Activated naive CD4-positive, alpha-beta T cell treated with anti-CD3 and anti-CD28 coated beads, Interleukin-2, amount 10 ng/mL, durations not matched to agents 7 days and 5 days (primary cell): ENCODE measurements around the gene MVK.

Source experiments
- CTCF ChIA-PET: fragments of 350-600 bp; sonication (Branson Sonifier 250); formaldehyde crosslinking; loops from one replicate; lab custom pipeline; 2021; ENCODE audit warnings: antibody characterized with exemption; lab: Charles Lee
- DNase-seq: peaks from one replicate; pipeline ENCODE4 v3.0.0-alpha.2; 2020
- H3K27ac Mint-ChIP-seq: one replicate; pipeline ENCODE4 v1.8.0; 2021; ENCODE audit warnings: mild to moderate bottlenecking, moderate library complexity, mixed read lengths
- H3K27me3 Mint-ChIP-seq: one replicate; pipeline ENCODE4 v1.8.0; 2021; ENCODE audit warnings: mild to moderate bottlenecking, mixed read lengths
- H3K36me3 Mint-ChIP-seq: one replicate; pipeline ENCODE4 v1.8.0; 2021; ENCODE audit warnings: mixed read lengths
- H3K4me1 Mint-ChIP-seq: one replicate; pipeline ENCODE4 v1.8.0; 2021; ENCODE audit warnings: mixed read lengths
- H3K4me3 Mint-ChIP-seq: one replicate; pipeline ENCODE4 v1.8.0; 2021; ENCODE audit warnings: mild to moderate bottlenecking, moderate library complexity, mixed read lengths
- H3K9me3 Mint-ChIP-seq: one replicate; pipeline ENCODE4 v1.8.0; 2021; ENCODE audit warnings: mixed read lengths

MVK gene

GRCh38 chr12:109606320-109607028, 32.9 kb downstream of the MVK start:
- Mint-ChIP-seq H3K36me3 (no peaks in the 10 kb centered on the region), H3K27ac (no peak overlapping the region), H3K4me1 (no peaks in the 10 kb centered on the region), H3K27me3 (peaks cover 76% of the 10 kb centered on the region), H3K4me3 (no peak overlapping the region), H3K9me3 (no peaks in the 10 kb centered on the region)
- DNase-seq = no peak
- CTCF ChIA-PET = interaction anchor here (0.8 to 1.3 kb wide), 3 partner anchors 9 to 176 kb away, joined by 3 to 7 read pairs (median 3); no protein-coding TSS in a partner anchor

- Mint-ChIP-seq H3K9me3 (no peaks in the 10 kb centered on the region), H3K4me3 (no peak overlapping the region), H3K4me1 (no peaks in the 10 kb centered on the region), H3K27me3 (peaks cover 79% of the 10 kb centered on the region), H3K27ac (no peak overlapping the region), H3K36me3 (no peaks in the 10 kb centered on the region)
- CTCF ChIA-PET = interaction anchor here (0.8 kb wide), 1 partner anchor 10 kb away, joined by 3 read pairs; no protein-coding TSS in a partner anchor
- DNase-seq = no peak
Measured at GRCh38 chr12:109607618-109608017, 34.0 kb downstream of the MVK start.

DNA sequence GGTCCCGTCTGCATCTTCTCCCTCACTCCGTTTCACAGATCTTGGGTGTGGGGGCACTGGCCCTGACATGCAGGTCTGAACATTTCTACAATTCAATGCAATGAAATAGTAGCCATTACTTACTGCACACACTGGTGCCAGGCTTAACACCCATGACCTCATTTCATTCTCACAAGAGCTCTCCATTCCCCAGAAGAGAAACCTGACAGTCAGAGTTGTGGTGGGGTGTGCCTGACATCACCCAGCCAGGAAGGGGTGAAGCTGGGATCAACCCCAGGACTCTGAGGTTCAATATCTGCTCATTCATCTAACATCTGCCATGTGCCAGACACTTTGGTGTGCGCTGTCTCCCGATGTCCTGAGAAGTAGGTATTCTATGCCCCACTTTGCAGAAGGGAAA, 34.7 kb downstream of the MVK start:
- Mint-ChIP-seq H3K4me1 (no peaks in the 10 kb centered on the region), H3K4me3 (no peak overlapping the region), H3K36me3 (no peaks in the 10 kb centered on the region), H3K9me3 (no peaks in the 10 kb centered on the region), H3K27ac (no peak overlapping the region), H3K27me3 (peaks cover 82% of the 10 kb centered on the region)
- DNase-seq = no peak
- CTCF ChIA-PET = interaction anchor here (0.7 kb wide), 1 partner anchor 11 kb away, joined by 4 read pairs; no protein-coding TSS in a partner anchor

GRCh38 chr12:109608793-109609192, 35.2 kb downstream of the MVK start:
- H3K9me3 Mint-ChIP-seq = no peaks in the 10 kb centered on the region
- H3K36me3 Mint-ChIP-seq = no peaks in the 10 kb centered on the region
- CTCF ChIA-PET = interaction anchor here (0.7 kb wide), 1 partner anchor 11 kb away, joined by 4 read pairs; no protein-coding TSS in a partner anchor
- no peak for DNase-seq
- H3K27me3 Mint-ChIP-seq = peaks cover 85% of the 10 kb centered on the region
- no peak overlapping the region for H3K27ac Mint-ChIP-seq
- H3K4me1 Mint-ChIP-seq = no peaks in the 10 kb centered on the region
- H3K4me3 Mint-ChIP-seq = no peak overlapping the region

DNA sequence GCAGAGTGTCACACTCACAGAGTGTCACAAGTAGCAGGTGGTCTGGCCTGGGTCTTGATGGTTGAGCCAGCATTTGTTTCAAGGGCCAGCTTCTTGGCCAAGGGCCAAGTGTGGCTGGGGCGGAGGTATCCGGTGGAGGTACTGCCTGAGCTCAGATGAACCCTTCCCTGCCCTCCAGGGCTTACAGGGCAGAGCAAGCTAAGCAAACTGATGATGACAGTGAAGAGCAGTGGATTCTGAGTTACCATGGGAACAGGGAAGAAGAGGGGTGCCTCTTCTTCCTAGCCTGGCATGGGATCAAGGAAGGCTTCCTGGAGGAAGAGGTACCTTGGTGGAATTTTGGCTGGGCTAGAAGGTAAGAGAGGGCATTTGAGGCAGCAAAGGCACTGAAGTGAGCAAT, 35.7 kb downstream of the MVK start:
- Mint-ChIP-seq H3K9me3 (no peaks in the 10 kb centered on the region), H3K27me3 (peaks cover 79% of the 10 kb centered on the region), H3K4me1 (no peaks in the 10 kb centered on the region), H3K27ac (no peak overlapping the region), H3K4me3 (no peak overlapping the region), H3K36me3 (no peaks in the 10 kb centered on the region)
- DNase-seq = no peak
- CTCF ChIA-PET = interaction anchor here (1.1 kb wide), 1 partner anchor 12 kb away, joined by 4 read pairs; no protein-coding TSS in a partner anchor

GRCh38 chr12:109610523-109610922, 36.9 kb downstream of the MVK start:
- Mint-ChIP-seq H3K9me3 (no peaks in the 10 kb centered on the region), H3K4me1 (no peaks in the 10 kb centered on the region), H3K4me3 (no peak overlapping the region), H3K27me3 (peaks cover 77% of the 10 kb centered on the region), H3K27ac (no peak overlapping the region), H3K36me3 (no peaks in the 10 kb centered on the region)
- no peak for DNase-seq
- CTCF ChIA-PET = interaction anchor here (1.0 to 1.1 kb wide), 2 partner anchors 12 to 13 kb away, joined by 3 to 4 read pairs; no protein-coding TSS in a partner anchor

- no peaks in the 10 kb centered on the region for H3K36me3 Mint-ChIP-seq
- DNase-seq = no peak
- no peak overlapping the region for H3K27ac Mint-ChIP-seq
- no peaks in the 10 kb centered on the region for H3K9me3 Mint-ChIP-seq
- peaks cover 78% of the 10 kb centered on the region for H3K27me3 Mint-ChIP-seq
- CTCF ChIA-PET = no interaction called here
- H3K4me1 Mint-ChIP-seq = no peaks in the 10 kb centered on the region
- no peak overlapping the region for H3K4me3 Mint-ChIP-seq
Measured at GRCh38 chr12:109611223-109611622, 37.6 kb downstream of the MVK start.

GRCh38 chr12:109612003-109612402, 38.4 kb downstream of the MVK start:
- CTCF ChIA-PET = interaction anchor here (2.4 kb wide), 1 partner anchor 15 kb away, joined by 13 read pairs; no protein-coding TSS in a partner anchor
- no peak for DNase-seq
- no peaks in the 10 kb centered on the region for H3K36me3 Mint-ChIP-seq
- H3K4me3 Mint-ChIP-seq = no peak overlapping the region
- no peaks in the 10 kb centered on the region for H3K9me3 Mint-ChIP-seq
- no peak overlapping the region for H3K27ac Mint-ChIP-seq
- no peaks in the 10 kb centered on the region for H3K4me1 Mint-ChIP-seq
- H3K27me3 Mint-ChIP-seq = peaks cover 78% of the 10 kb centered on the region

DNA sequence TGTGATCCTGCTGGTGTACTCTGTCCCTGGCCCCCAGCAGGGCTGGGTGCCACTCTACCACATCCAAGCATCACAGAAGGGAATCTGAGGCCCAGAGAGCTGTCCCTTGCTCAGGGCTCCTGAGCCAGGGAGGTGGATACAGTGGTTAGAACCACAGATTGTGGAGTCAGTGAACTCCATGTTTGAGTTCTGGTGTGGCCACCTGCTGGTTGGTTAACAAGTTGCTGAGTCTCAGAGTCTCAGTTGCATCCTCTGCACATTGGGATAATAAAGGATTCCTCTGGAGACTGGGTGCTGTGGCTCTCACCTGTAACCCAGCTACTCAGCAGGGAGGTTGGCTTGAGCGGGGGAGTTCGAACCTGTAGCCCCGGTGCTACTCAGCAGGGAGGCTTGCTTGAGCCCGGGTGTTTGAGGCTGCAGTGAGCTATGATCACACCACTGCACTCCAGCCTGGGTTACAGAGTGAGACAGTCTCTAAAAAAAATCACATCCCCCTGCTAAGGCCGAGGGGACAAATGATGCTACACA, 39.4 kb downstream of the MVK start:
- no peak overlapping the region for H3K27ac Mint-ChIP-seq
- no peaks in the 10 kb centered on the region for H3K9me3 Mint-ChIP-seq
- peaks cover 72% of the 10 kb centered on the region for H3K27me3 Mint-ChIP-seq
- DNase-seq = no peak
- CTCF ChIA-PET = interaction anchor here (0.8 to 2.4 kb wide), 3 partner anchors 9 to 94 kb away, joined by 3 to 13 read pairs (median 4); no protein-coding TSS in a partner anchor
- H3K4me3 Mint-ChIP-seq = no peak overlapping the region
- H3K36me3 Mint-ChIP-seq = no peaks in the 10 kb centered on the region
- H3K4me1 Mint-ChIP-seq = no peaks in the 10 kb centered on the region

DNA sequence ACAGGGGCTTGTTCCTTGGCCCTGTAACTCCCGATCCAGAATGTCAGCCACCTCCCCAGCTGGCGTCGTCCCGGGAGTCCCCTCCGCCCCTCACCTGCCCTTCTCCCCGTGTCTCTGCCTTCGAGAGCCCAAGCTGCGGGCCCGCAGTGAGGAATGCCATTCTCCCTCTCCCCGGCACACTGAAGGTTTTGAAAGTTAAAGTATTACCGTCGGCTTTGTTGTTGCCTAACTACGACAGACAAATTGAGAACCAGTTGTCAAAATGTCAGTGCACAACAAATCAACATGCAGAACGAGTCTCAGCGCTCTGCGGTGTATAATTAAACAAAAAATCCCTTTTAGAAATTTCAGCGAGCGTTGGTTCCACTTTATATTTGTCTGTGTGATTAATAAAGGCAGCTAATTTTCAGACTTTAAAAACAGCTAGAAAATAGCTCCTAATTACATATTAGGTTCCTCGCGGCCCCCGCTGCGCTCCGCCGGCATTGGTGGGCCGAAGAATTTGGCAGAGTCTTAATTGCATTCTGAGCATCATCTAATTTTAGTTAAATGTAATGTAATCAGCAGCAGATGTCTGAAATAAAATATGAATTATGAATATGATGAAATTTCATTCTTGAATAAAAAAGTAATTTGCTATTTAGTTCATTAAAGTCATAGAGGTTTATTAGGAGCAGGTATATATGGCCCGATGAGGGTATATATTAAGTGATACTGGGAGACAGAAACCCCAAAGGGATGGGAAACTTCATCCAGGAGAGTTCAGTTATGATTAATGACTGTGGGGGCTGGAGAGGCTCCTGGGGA, 40.3 kb downstream of the MVK start:
- peaks cover 72% of the 10 kb centered on the region for H3K27me3 Mint-ChIP-seq
- CTCF ChIA-PET = interaction anchor here (0.8 to 2.4 kb wide), 3 partner anchors 9 to 95 kb away, joined by 3 to 13 read pairs (median 4); no protein-coding TSS in a partner anchor
- no peak overlapping the region for H3K4me3 Mint-ChIP-seq
- no peak overlapping the region for H3K27ac Mint-ChIP-seq
- no peak for DNase-seq
- no peaks in the 10 kb centered on the region for H3K9me3 Mint-ChIP-seq
- no peaks in the 10 kb centered on the region for H3K4me1 Mint-ChIP-seq
- no peaks in the 10 kb centered on the region for H3K36me3 Mint-ChIP-seq

GRCh38 chr12:109615556-109616229, 42.1 kb downstream of the MVK start:
- H3K36me3 Mint-ChIP-seq = no peaks in the 10 kb centered on the region
- no peak overlapping the region for H3K27ac Mint-ChIP-seq
- H3K9me3 Mint-ChIP-seq = no peaks in the 10 kb centered on the region
- H3K27me3 Mint-ChIP-seq = peaks cover 79% of the 10 kb centered on the region
- CTCF ChIA-PET = no interaction called here
- DNase-seq = no peak
- no peak overlapping the region for H3K4me3 Mint-ChIP-seq
- no peaks in the 10 kb centered on the region for H3K4me1 Mint-ChIP-seq

DNA sequence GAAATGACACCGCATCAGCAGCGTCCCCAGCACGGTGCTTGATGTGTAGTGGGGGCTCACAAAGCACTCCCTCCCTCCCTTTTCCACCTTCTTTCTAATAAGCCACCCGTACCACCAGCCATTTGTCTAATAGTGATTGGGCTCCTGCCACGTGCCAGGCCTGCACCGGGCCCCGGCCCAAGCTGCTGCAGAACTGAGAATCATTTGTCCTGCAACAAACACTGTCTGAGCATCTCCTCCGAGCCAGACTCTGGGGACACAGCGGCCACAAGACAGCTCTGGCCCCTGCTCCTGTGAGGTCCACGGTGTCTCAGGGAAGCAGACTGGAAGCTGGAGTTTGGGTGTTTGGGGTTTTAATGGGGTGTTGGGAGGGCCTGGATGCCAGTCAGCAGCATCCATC, 43.9 kb downstream of the MVK start:
- DNase-seq = no peak
- peaks cover 82% of the 10 kb centered on the region for H3K27me3 Mint-ChIP-seq

DNA sequence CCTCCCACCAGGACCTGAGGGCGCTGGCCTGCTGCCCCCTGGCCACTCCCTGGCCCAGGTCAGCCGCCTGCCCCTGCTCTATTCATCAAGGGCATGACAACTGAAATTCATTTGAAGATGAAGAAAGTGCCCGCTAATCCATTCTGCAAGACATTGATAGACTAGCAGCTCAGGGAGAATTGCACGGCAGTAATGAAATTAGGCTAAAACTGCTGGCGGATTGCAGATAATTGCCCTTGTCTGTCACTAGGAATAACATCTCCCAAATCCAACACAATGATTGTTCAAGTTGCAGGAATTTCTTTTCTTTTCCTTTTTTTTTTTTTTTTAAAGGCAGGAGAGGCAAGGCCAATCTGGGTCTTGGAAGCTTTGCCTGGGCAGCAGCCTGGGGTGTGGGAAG, 44.5 kb downstream of the MVK start:
- Mint-ChIP-seq H3K27me3 (peaks cover 82% of the 10 kb centered on the region), H3K36me3 (no peaks in the 10 kb centered on the region), H3K27ac (no peak overlapping the region), H3K4me3 (no peak overlapping the region), H3K4me1 (no peaks in the 10 kb centered on the region), H3K9me3 (no peaks in the 10 kb centered on the region)
- DNase-seq = no peak
- CTCF ChIA-PET = no interaction called here

More for the DNA sequence above, 43.9 kb downstream of the MVK start:
- CTCF ChIA-PET = no interaction called here
- Mint-ChIP-seq H3K4me3 (no peak overlapping the region), H3K27ac (no peak overlapping the region), H3K4me1 (no peaks in the 10 kb centered on the region), H3K36me3 (no peaks in the 10 kb centered on the region), H3K9me3 (no peaks in the 10 kb centered on the region)
